H54 (cell line): ENCODE results near the gene HTD2.

Source experiments
- DNase-seq: peaks from one replicate; pipeline ENCODE4 v3.0.0; 2011; ENCODE audit warnings: low spot score, mixed read lengths; ENCODE audit not compliant: insufficient read length
- FAIRE-seq: peaks from 3 replicates; lab custom pipeline; 2011; peaks lifted over from hg19 to GRCh38; lab: Jason Lieb, UNC
- POLR2A ChIP-seq: IDR thresholded peaks from 2 replicates; pipeline ENCODE4 v1.6.1; 2011; ENCODE audit warnings: low read depth, mild to moderate bottlenecking, low read length

Gene HTD2

GRCh38 chr3:58307639-58308215 is 1.4 kb downstream of the HTD2 start:
- no peak for DNase-seq
- TF ChIP-seq POLR2A: no peak
- FAIRE-seq: no peak

- DNase-seq (no peak), FAIRE-seq (no peak)
- TF ChIP-seq POLR2A: no peak
Measured at GRCh38 chr3:58308728-58309127, 2.4 kb downstream of the HTD2 start.

- DNase-seq (no peak), FAIRE-seq (no peak)
- no peak for TF ChIP-seq POLR2A
Measured at GRCh38 chr3:58317811-58318210, 11.5 kb downstream of the HTD2 start.

DNA sequence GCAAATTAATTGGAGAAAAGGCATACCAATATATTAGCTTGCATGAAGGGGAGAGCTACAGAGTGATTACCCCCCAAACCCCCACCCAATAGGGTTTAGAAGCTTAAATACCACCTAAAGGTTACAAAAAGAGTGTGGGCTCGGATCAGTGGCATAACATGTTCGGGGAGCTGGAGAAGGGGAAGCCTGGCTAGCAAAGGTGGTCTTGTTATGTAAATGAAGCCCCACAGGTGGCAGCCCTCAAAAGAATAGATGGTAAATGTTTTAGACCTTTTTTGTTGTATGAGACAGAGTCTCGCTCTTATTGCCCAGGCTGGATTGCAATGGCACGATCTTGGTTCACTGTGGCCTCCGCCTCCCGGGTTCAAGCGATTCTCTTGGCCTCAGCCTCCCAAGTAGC is 15.5 kb downstream of the HTD2 start:
- FAIRE-seq (no peak), DNase-seq (no peak)
- TF ChIP-seq POLR2A: no peak

DNA sequence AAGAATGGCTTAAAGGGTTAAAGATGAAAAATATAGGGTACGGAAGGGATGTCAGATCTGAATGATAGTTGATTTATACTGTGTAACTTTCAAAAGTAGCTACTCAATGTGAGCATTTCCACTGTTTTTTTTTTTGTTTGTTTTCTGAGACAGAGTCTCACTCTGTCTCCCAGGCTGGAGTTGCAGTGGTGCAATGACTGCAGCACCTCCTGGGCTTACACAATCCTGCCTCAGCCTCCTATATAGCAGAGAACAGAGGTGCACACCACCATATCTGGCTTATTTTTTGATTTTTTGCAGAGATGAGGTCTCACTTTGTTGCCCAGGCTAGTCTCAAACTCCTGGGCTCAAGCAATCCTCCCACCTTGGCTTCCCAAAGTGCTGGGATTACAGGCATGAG is 16.5 kb downstream of the HTD2 start:
- no peak for DNase-seq
- FAIRE-seq: no peak
- TF ChIP-seq POLR2A: no peak

DNA sequence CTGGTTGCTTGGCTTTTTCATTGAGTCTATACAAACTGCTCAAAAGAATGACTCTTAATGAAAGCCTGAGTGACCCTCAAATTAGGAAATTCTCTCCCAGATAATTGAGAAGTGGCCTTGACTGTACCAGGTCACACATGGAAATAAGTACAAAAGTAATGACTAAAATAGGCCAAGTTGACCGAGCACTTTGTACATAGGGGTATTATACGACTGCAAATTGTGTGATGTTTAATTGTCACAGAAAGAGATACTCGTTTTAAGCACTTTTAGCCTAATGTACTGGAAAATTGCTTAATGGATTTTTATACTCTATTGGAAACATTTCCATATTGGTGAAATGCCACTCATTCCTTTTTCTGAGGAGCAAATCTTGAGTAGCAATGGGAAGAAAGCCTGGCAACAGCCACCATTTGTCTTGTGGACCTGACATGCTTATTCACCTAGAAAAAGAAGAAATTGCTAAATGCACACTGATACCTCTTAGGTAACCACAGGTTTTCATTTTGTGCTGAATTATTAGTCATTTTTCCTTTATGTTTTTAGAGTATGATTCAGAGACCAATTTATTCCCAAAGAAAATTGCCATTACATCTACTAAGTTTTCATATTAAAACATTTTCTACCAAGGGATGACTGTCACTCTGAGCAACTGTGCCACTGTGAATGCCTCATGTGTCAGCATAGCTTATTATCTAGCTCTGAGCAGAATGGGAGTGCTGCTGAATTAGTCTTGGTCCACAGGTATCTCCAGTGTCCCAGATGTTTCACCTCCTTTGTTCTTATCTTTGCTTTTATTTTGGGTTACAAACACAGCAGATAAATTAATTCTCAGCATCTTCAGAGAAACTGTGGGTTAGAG is 17.4 kb downstream of the HTD2 start:
- peak; percentile 33 for FAIRE-seq
- no peak for TF ChIP-seq POLR2A
- DNase-seq: no peak

GRCh38 chr3:58324391-58325390 is 18.4 kb downstream of the HTD2 start:
- FAIRE-seq (no peak), DNase-seq (no peak)
- TF ChIP-seq POLR2A: no peak

DNA sequence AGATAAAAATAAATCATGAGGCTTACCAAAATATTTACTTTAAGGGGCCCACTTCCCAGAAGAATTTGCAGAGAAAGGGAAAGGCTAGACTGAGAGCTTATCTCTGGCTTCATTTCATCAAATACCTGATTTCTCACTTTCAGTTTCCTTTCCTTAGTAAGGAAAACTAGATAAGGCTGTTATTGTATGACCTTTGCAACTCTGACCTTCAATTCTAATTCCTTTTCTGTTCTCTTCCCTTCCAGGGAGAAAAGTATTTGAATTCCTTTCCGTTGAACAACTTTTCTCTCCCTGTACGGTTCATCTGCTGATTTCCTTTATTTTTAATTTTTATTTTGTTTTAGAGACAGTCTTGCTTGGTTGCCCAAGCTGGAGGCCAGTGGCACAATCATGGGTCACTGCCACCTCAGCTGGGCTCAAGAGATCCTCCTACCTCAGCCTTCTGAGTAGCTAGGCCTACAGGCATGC is 19.2 kb downstream of the HTD2 start:
- TF ChIP-seq POLR2A: no peak
- DNase-seq (no peak), FAIRE-seq (no peak)

GRCh38 chr3:58326267-58326900 is 20.1 kb downstream of the HTD2 start:
- DNase-seq (no peak), FAIRE-seq (no peak)
- no peak for TF ChIP-seq POLR2A

- FAIRE-seq (no peak), DNase-seq (no peak)
- TF ChIP-seq POLR2A: no peak
Measured at GRCh38 chr3:58329150-58329921, 23.0 kb downstream of the HTD2 start.

- no peak for FAIRE-seq
- no peak for TF ChIP-seq POLR2A
Measured at GRCh38 chr3:58329922-58330413, 23.6 kb downstream of the HTD2 start.

GRCh38 chr3:58331593-58332152 is 25.4 kb downstream of the HTD2 start:
- FAIRE-seq (no peak), DNase-seq (no peak)
- no peak for TF ChIP-seq POLR2A

More at GRCh38 chr3:58329922-58330413, 23.6 kb downstream of the HTD2 start:
- DNase-seq: no peak
